Epithelial cell of proximal tubule (primary cell): ENCODE measurements around the gene KCNMB2. TPM values are rescaled to one million over a fixed set of nuclear protein-coding genes. Genes with fewer than 3 reads are reported as not detected.

Experiments
- DNase-seq: peaks from one replicate; pipeline ENCODE4 v3.0.0-alpha.2; 2011; ENCODE audit warnings: low read depth
- H3K4me3 ChIP-seq: 2 replicates; pipeline ENCODE4 v1.5.1; 2011; ENCODE audit warnings: low read depth, mild to moderate bottlenecking, low read length
- total RNA-seq: library from RNA; depleted of rRNA; stranded (reverse); fragments of >200 nt; gene quantifications from 2 replicates; pipeline ENCODE4 v1.2.3, GENCODE V29; 2015
- TF ChIP-seq, protein P1 (sequence below): conservative IDR thresholded peaks from 2 replicates; pipeline ENCODE4 v1.5.1; 2012; ENCODE audit warnings: low read depth, mild to moderate bottlenecking, low read length

Gene KCNMB2
- total RNA-seq, 1 donor from 2014 or later: not detected

DNA sequence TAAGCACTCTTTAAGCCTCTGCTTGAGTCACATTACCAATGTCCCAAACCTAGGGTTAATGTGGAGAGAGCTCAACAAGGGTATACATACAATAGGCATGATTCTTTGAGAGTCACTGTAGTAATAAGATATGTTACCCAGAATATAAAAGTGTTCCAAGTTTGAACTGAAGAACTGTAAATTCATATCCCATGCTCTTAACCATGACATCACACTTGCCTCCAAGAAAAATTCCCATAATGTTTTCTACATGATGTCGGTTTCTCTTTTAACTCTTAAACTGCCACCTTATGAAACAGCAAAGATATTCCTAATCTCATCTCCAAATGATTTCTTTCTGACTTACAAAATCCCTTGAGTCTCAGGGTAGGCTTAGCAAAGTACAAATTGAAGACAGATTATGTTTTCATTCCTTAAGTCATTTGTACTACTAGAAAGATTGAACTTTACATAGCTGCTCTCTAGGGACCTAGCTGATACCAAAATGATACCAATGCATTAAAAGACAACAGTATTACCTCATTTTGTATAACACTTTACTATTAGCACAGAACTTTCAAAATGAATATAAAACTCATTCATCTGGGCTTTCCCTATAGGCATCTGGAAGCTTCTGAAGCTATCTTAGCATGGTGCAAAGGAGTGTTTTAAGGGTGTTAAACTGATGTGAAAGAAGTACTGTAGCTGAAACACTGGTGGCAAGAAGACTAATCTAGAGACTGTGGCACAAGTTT, 127.1 kb downstream of the KCNMB2 start:
- no peak overlapping the region for H3K4me3 ChIP-seq
- no peak for DNase-seq
- TF ChIP-seq, protein P1, sequence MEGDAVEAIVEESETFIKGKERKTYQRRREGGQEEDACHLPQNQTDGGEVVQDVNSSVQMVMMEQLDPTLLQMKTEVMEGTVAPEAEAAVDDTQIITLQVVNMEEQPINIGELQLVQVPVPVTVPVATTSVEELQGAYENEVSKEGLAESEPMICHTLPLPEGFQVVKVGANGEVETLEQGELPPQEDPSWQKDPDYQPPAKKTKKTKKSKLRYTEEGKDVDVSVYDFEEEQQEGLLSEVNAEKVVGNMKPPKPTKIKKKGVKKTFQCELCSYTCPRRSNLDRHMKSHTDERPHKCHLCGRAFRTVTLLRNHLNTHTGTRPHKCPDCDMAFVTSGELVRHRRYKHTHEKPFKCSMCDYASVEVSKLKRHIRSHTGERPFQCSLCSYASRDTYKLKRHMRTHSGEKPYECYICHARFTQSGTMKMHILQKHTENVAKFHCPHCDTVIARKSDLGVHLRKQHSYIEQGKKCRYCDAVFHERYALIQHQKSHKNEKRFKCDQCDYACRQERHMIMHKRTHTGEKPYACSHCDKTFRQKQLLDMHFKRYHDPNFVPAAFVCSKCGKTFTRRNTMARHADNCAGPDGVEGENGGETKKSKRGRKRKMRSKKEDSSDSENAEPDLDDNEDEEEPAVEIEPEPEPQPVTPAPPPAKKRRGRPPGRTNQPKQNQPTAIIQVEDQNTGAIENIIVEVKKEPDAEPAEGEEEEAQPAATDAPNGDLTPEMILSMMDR: no peak

DNA sequence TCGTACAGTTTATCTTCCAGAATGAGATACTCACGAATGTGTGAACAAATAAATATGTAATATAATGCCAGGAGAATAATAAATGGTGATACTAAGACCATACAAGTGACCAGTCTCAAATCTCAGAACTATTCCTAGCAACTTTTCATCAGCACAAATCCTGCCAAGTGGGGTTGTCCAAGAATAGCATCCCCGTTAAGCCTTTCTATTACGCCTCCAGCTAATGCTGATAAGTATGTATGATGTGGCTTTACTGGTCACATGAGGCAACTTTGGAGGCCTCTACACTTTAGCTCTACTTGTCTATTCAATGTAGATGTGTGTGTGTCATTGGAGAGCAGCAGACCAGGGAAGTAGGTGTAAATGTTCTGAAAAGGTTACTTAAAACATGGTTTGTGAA, 129.5 kb downstream of the KCNMB2 start:
- TF ChIP-seq, protein P1: no peak
- DNase-seq: no peak
- H3K4me3 ChIP-seq: no peak overlapping the region

DNA sequence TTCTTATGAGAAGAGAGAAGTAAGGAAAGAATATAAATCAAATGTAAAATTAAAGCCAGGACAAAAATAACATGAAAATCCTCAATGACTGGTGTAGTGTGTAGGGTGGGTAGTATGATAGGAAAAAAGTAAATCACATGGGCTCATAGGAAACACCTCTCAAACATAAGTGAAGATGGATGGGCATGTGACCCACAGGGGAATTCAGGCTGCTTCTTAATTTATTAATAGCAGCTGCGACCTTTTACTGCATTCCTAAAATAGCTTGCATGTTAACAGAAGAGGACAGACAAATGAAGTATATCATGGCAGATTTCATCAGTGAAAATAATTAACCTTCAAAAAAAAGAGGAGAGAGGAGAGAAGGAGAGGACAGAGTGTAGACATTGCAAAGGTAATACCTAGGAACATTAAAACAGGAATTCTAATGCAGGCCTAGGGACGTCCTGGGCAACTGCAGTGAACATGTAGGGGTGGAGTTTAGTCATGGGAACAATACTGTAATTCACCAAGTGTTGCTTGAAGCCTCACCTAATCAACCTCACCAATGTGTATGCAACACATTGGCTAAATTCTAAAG, 132.9 kb downstream of the KCNMB2 start:
- DNase-seq: no peak
- H3K4me3 ChIP-seq: no peak overlapping the region
- TF ChIP-seq, protein P1: no peak

DNA sequence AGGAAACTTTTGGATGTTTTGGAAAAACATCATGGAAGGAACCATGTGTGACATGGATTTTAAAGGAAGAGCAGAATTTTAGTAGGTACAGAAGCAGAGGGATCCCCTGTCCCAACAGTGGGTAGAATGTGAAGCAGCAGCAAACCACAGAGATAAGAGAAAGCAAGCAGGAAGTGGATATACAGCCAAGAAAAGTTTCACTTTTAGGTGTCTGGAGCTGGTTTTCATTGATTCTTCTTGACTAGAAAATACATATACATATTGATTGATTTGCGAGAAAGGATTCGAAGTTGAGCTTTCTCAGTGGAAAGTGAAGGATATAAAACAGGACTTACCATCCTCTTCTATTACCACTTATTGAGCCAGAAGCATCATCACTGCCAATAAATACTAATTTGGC, 133.5 kb downstream of the KCNMB2 start:
- no peak for DNase-seq
- no peak overlapping the region for H3K4me3 ChIP-seq
- TF ChIP-seq, protein P1: no peak

DNA sequence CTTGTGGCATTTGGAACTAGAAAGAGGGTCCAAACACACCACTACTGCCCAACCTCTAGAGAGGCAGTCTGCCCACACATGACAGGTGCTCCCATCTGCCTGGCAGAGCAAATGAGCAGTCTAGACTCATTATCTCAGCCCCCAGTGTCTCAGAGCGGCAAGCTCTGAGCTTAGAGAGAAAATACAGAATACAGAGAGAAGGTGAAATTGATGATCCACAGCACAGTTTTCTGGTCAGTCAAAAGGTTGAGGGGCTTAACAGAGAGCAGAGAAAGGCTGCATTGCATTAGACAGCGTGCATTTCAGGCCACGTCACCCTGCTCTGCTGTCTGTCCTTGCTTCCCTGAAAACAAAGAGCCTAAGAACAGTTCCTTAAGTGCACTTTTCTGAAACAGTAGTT, 135.1 kb downstream of the KCNMB2 start:
- TF ChIP-seq, protein P1: no peak
- no peak for DNase-seq
- no peak overlapping the region for H3K4me3 ChIP-seq

DNA sequence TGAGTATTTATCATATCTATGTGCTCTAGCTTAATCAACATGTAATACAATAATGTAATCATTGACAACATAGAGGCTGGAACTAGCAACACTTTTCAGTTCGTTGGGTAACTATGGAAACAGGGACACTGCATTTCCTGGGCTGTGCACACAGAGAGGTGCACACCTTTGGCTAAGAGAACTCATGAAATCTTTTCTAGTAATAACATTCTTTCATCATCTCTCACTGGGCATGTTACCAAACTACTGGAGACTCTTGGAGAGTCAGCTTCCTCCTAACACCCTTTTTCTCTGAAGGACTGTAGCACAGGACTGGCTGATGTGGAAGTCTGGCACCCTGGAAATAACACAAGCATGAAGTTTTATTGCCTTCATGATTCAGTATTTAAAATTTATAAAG, 135.6 kb downstream of the KCNMB2 start:
- TF ChIP-seq, protein P1: no peak
- no peak overlapping the region for H3K4me3 ChIP-seq
- DNase-seq: peak; percentile 50

DNA sequence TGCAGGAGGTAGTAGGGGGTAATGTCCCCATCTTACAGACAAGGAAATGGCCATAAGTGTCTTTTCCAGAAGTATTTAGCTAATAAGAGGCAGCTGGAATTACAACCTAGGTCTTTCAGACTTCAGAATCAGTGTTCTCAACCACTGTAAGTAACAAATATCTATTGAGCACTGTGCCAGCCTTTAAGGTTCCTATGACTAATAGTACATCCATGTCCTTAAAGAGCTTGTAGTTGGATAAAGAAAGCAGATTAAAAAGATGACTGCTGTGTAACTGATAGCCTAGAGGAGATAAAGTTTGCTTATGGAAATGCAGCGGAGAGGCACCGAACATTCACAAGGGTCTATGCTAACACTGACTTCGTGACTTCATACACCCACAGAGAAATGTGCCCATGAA, 136.0 kb downstream of the KCNMB2 start:
- TF ChIP-seq, protein P1: no peak
- DNase-seq: no peak
- no peak overlapping the region for H3K4me3 ChIP-seq
